Sigmoid colon (tissue), 7 donors: ENCODE results near the gene SNRPD2. TPM values are rescaled to one million over a fixed set of nuclear protein-coding genes. Genes with fewer than 3 reads are reported as not detected.

Experiments
- DNase-seq: peaks from one replicate; pipeline ENCODE4 v3.0.0-alpha.2; 2019
- H3K27ac ChIP-seq, 4 donors: fragments of 200-600 bp; sonication (generic); one replicate each; pipeline ENCODE4 v1.5.1; 2016 to 2019; ENCODE audit warnings: mild to moderate bottlenecking in 1 of 4
- H3K27me3 ChIP-seq, 3 donors: fragments of 200-600 bp; sonication (generic); one replicate each; pipeline ENCODE4 v1.5.1; 2019; ENCODE audit warnings: mild to moderate bottlenecking in 1 of 3
- H3K36me3 ChIP-seq, 4 donors: fragments of 200-600 bp; sonication (generic); one replicate each; pipeline ENCODE4 v1.5.1; 2016 to 2019
- H3K4me1 ChIP-seq, 4 donors: fragments of 200-600 bp; sonication (generic); one replicate each; pipeline ENCODE4 v1.5.1; 2017 to 2019
- H3K4me3 ChIP-seq, 4 donors: fragments of 200-600 bp; sonication (generic); one replicate each; pipeline ENCODE4 v1.5.1; 2017 to 2019; ENCODE audit warnings: mild to moderate bottlenecking in 2 of 4, moderate library complexity in 1 of 4
- H3K9me3 ChIP-seq, 4 donors: fragments of 200-600 bp in 3 of 4; sonication (generic) in 3 of 4; one replicate each; pipeline versions ENCODE4 v1.5.1 to v1.6.1; 2013 to 2019
- EP300 ChIP-seq, 4 donors: sonication (generic); formaldehyde crosslinking; IDR thresholded peaks; one replicate each; pipeline ENCODE4 v1.6.1; 2017; ENCODE audit warnings: antibody characterized with exemption in 4 of 4
- POLR2A ChIP-seq, 2 donors: fragments of 450-650 bp; IDR thresholded peaks; one replicate each; pipeline ENCODE4 v1.6.1; 2016; ENCODE audit warnings: antibody characterized with exemption in 2 of 2, mild to moderate bottlenecking in 2 of 2, moderate library complexity in 2 of 2
- POLR2AphosphoS5 ChIP-seq, 4 donors: sonication (generic); formaldehyde crosslinking; IDR thresholded peaks; one replicate each; pipeline ENCODE4 v1.6.1; 2017; ENCODE audit warnings: antibody characterized with exemption in 4 of 4
- WGBS, 2 donors: extraction: QIAGEN DNeasy Blood & Tissue Kit; methylation state at CpG; one replicate each; pipeline ENCODE4 v1.1.7; 2013; 5-methylcytosine and 5-hydroxymethylcytosine counted together
- intact Hi-C: fragments of 100-400 bp; cut with DNase I; formaldehyde crosslinking; loops from one replicate; pipeline ENCODE4 v1.15.1; 2023
- polyA plus RNA-seq, 3 donors: library from polyadenylated mRNA; stranded (reverse); fragments of 200-250 nt; gene quantifications; one replicate each; pipeline ENCODE4 v1.2.3, GENCODE V29; 2013
- total RNA-seq, 4 donors: library from RNA; depleted of rRNA; stranded (reverse); fragments of >200 nt; gene quantifications; one replicate each; pipeline ENCODE4 v1.1.0, GENCODE V29; 2016
- TF ChIP-seq, protein P1 (sequence below), 4 experiments: fragments of 450-650 bp in 3 of 4; fragments of 200-600 bp in 1 of 4; IDR thresholded peaks; one replicate each; pipeline ENCODE4 v1.5.1; 2016 to 2019; ENCODE audit warnings: antibody characterized with exemption in 4 of 4, mild to moderate bottlenecking in 3 of 4, moderate library complexity in 2 of 4
- donor health status: healthy with polysubstance abuse.
- donor health status: Bipolar disorder and iron deficiency.
- donor health status: healthy.

The SNRPD2 gene
- total and polyA plus RNA-seq, 7 donors: 145 to 423 (median 261) TPM

DNA sequence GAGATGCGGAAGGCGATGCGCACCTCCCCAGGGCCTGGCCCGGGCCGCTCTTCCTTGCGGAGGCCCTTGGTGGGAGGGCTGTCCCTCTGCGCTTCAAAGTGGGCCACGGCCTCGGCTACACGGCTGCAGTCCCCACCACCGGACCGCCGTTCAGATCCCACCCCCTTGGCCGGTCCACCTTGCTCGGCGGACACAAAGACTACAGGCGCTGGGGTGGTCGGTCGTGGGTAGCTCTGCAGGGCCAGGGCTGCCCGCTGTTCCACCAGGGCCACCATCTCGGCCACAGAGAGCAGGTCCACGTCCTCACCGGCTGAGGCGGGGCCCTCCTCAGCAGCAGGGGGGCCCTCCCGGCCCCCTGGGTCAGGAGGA, 20.9 kb upstream of the SNRPD2 start:
- peaks cover 12 to 26% (median 16%) of the 10 kb centered on the region in 4 donors for H3K36me3 ChIP-seq
- intact Hi-C loops: no loop called here
- H3K9me3 ChIP-seq: no peaks in the 10 kb centered on the region
- peaks cover 0 to 18% (median 12%) of the 10 kb centered on the region in 4 donors for H3K4me1 ChIP-seq
- DNase-seq: no peak
- 94 to 96% methylated on average over 25 of the region's 25 CpGs for WGBS, 2 donors
- no peaks in the 10 kb centered on the region for H3K27me3 ChIP-seq
- TF ChIP-seq, protein P1, sequence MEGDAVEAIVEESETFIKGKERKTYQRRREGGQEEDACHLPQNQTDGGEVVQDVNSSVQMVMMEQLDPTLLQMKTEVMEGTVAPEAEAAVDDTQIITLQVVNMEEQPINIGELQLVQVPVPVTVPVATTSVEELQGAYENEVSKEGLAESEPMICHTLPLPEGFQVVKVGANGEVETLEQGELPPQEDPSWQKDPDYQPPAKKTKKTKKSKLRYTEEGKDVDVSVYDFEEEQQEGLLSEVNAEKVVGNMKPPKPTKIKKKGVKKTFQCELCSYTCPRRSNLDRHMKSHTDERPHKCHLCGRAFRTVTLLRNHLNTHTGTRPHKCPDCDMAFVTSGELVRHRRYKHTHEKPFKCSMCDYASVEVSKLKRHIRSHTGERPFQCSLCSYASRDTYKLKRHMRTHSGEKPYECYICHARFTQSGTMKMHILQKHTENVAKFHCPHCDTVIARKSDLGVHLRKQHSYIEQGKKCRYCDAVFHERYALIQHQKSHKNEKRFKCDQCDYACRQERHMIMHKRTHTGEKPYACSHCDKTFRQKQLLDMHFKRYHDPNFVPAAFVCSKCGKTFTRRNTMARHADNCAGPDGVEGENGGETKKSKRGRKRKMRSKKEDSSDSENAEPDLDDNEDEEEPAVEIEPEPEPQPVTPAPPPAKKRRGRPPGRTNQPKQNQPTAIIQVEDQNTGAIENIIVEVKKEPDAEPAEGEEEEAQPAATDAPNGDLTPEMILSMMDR (IDR thresholded peaks at IDR 0.05): no peak
- TF ChIP-seq POLR2AphosphoS5 (IDR thresholded peaks at IDR 0.05): no peak
- TF ChIP-seq POLR2A (IDR thresholded peaks at IDR 0.05): no peak
- no peak for TF ChIP-seq EP300 (IDR thresholded peaks at IDR 0.05)
- H3K4me3 ChIP-seq: no peak overlapping the region
- H3K27ac ChIP-seq: no peak overlapping the region

DNA sequence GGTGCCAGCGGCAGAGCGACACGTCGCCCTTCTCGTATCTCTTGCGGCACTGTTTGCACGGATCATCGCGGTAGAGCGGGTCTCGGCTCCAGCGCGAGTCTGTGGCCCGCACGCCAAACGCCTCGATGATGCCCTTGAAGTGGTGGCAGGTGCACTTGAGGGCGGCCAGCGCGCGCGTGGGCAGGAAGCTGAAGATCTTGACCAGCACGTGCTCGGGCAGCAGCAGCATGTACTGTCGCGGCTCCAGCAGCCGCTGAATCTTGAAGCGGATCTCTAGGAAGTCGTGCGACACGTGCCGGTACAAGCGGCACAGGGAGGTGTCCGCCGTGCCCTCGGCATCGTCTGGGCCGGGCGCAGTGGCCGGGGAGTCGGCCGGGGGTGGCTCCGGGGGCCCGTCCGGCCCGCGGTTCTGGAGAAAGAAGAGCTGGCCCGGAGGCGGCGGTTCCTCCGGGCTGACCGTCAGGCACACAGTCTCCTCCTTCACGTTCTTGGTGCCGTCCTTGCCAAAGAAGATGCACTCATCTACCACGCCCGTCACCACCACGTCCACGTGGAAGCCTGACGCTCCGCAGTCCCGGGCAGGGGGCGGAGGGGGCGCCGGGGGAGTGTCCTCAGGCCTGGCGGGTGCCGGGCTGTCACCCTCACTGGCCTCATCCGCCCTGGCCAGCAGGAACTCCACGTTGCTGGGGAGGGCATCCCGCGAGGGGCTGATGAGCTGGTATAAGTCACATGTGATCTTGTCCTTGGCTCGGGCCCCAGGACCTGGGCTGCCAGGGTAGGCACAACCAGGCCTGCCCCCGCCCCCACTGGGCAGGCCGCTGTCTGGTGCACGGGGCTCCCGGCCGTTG, 20.3 kb upstream of the SNRPD2 start:
- DNase-seq: no peak
- TF ChIP-seq, protein P1 (IDR thresholded peaks at IDR 0.05): no peak
- TF ChIP-seq POLR2AphosphoS5 (IDR thresholded peaks at IDR 0.05) (no peak), EP300 (IDR thresholded peaks at IDR 0.05) (no peak), POLR2A (IDR thresholded peaks at IDR 0.05) (no peak)
- peak overlapping the region in 3 of 4 donors; percentile 11 to 60 (median 41) for H3K27ac ChIP-seq
- peaks cover 12 to 26% (median 16%) of the 10 kb centered on the region in 4 donors for H3K36me3 ChIP-seq
- H3K9me3 ChIP-seq: no peaks in the 10 kb centered on the region
- intact Hi-C loops: no loop called here
- H3K27me3 ChIP-seq: no peaks in the 10 kb centered on the region
- peaks cover 0 to 18% (median 11%) of the 10 kb centered on the region in 4 donors for H3K4me1 ChIP-seq
- WGBS, 2 donors: 96% methylated on average over 76 of the region's 76 CpGs
- H3K4me3 ChIP-seq: no peak overlapping the region

DNA sequence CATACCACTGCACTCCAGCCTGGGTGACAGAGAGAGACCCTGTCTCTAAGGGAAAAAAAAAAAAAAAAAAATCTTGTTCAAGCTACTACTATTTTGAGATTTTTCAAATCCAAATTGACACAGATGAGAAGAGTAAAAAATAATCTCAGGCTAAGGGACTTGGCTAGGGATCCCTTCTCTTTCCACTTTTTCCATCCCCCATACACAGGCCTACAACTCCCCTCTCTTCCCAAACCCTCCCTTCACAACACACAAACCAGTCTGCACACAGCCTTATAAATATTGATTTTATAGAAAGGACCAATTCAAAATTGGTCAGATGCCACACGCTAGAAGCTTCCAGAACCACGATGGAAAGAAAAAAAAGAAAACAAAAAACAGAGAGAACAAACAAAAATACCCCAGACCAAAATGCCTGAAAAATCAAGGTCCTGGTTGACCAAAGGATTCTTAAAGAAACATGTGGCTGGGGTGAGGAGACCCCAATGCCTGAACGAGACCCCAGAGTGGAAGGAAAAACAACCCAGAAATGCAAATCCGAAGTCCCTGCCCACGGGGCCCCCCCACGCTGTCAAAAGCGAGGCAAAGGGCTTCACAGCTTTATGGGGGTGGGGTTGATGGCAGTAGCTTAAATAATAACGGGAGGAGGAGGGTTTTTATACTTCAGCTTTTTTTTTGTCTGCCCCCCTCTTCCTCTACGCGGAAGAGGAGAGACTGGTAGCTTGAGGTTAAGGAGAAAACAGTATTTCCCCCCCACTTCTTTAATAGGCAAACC, 18.8 kb upstream of the SNRPD2 start:
- Histone ChIP-seq H3K4me1 (peaks cover 0 to 10% (median 3%) of the 10 kb centered on the region in 4 donors), H3K27ac (peak overlapping the region; percentile 11 to 60 (median 26)), H3K36me3 (peaks cover 12 to 26% (median 16%) of the 10 kb centered on the region in 4 donors), H3K9me3 (no peaks in the 10 kb centered on the region), H3K4me3 (no peak overlapping the region), H3K27me3 (no peaks in the 10 kb centered on the region)
- 66 to 70% methylated on average over 10 of the region's 10 CpGs for WGBS, 2 donors
- TF ChIP-seq EP300 (IDR thresholded peaks at IDR 0.05) (no peak), POLR2A (IDR thresholded peaks at IDR 0.05) (no peak), POLR2AphosphoS5 (IDR thresholded peaks at IDR 0.05) (no peak)
- TF ChIP-seq, protein P1 (IDR thresholded peaks at IDR 0.05): no peak
- intact Hi-C loops: no loop called here
- no peak for DNase-seq

DNA sequence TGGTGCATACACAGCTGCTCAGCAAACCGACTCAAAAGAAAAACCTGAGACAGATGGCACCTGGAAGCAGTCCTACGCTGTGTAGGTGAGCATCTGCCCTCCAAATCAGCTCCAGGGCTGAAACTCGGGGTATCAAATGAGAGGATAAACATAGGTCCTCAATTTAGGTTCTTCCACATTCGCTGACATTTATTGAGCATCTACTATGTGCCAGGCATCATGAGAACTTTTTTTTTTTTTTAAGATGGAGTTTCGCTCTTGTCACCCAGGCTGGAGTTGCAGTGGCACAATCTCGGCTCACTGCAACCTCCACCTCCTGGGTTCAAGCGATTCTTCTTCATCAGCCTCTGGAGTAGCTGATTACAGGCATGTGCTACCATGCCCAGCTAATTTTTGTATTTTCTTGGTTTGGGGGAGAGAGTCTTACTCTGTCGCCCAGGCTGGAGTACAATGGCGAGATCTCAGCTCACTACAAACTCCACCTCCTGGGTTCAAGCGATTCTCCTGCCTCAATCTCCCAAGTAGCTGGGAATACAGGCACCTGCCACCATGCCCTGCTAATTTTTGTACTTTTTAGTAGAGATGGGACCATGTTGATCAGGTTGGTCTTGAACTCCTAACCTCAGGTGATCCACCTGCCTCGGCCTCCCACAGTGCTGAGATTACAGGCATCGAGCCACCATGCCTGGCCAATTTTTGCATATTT, 14.1 kb upstream of the SNRPD2 start:
- no peaks in the 10 kb centered on the region for H3K9me3 ChIP-seq
- 91 to 96% methylated on average over 12 of the region's 12 CpGs for WGBS, 2 donors
- intact Hi-C loops: no loop called here
- H3K36me3 ChIP-seq: peaks cover 0 to 22% (median 4%) of the 10 kb centered on the region in 4 donors
- peaks cover 0 to 8% (median 2%) of the 10 kb centered on the region in 4 donors for H3K4me1 ChIP-seq
- H3K27me3 ChIP-seq: no peaks in the 10 kb centered on the region
- H3K27ac ChIP-seq: no peak overlapping the region
- no peak for DNase-seq
- TF ChIP-seq POLR2A (IDR thresholded peaks at IDR 0.05) (no peak), EP300 (IDR thresholded peaks at IDR 0.05) (no peak), POLR2AphosphoS5 (IDR thresholded peaks at IDR 0.05) (no peak)
- TF ChIP-seq, protein P1 (IDR thresholded peaks at IDR 0.05): no peak
- H3K4me3 ChIP-seq: no peak overlapping the region
